ENCODE data around the gene CEP83. TPM values are rescaled to one million over a fixed set of nuclear protein-coding genes. Genes with fewer than 3 reads are reported as not detected.
A peak's percentile ranks its signal among the peaks of the same experiment; 100 is the strongest.

The CEP83 gene, protein sequence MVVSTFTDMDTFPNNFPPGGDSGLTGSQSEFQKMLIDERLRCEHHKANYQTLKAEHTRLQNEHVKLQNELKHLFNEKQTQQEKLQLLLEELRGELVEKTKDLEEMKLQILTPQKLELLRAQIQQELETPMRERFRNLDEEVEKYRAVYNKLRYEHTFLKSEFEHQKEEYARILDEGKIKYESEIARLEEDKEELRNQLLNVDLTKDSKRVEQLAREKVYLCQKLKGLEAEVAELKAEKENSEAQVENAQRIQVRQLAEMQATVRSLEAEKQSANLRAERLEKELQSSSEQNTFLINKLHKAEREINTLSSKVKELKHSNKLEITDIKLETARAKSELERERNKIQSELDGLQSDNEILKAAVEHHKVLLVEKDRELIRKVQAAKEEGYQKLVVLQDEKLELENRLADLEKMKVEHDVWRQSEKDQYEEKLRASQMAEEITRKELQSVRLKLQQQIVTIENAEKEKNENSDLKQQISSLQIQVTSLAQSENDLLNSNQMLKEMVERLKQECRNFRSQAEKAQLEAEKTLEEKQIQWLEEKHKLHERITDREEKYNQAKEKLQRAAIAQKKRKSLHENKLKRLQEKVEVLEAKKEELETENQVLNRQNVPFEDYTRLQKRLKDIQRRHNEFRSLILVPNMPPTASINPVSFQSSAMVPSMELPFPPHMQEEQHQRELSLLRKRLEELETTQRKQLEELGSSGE
- 13.2 and 14.2 TPM in 2 replicates for total RNA-seq

GRCh38 chr12:94459728-94460615, at the start of gene CEP83:
TSS of gene CEP83 (minus strand) at chr12:94459867. CDS start at chr12:94412490, 47,377 bp downstream.
- no peak for TF ChIP-seq CTCF (IDR thresholded peaks at IDR 0.05; ENCODE audit: insufficient read depth, low read depth, low read length)
- peak; percentile 93 for DNase-seq (ENCODE audit: low read depth)
- peak within 1 kb of the TSS; percentile 88 for H3K4me3 ChIP-seq (ENCODE audit: low read depth, low read length)

DNA sequence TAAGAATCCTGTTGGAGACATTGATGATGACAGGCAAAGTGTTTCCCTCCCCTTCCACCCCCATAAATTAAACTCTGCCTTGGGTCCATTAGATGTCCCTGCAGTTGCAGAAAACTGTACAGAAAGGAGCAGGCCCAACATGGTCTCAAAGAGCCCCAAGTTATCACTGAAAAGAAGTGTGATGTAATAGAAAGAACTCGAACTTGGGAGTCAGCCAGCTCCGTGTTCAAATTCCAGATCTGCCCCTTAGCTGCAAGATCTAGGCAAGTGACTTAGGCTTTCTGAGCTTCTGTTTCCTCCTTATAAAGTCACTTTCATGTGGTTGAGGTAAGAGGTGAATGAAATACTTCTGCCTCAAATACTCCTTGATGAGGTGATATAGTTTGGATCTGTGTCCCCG, 49.6 kb upstream of the CEP83 start:
- TF ChIP-seq CTCF (IDR thresholded peaks at IDR 0.05; ENCODE audit: insufficient read depth, low read depth, low read length) = no peak
- no peak for DNase-seq (ENCODE audit: low read depth)
- no peak overlapping the region for H3K4me3 ChIP-seq (ENCODE audit: low read depth, low read length)

GRCh38 chr12:94507455-94507854, 47.8 kb upstream of the CEP83 start:
- H3K4me3 ChIP-seq (ENCODE audit: low read depth, low read length) = no peak overlapping the region
- DNase-seq (ENCODE audit: low read depth) = no peak
- TF ChIP-seq CTCF (IDR thresholded peaks at IDR 0.05; ENCODE audit: insufficient read depth, low read depth, low read length) = no peak

DNA sequence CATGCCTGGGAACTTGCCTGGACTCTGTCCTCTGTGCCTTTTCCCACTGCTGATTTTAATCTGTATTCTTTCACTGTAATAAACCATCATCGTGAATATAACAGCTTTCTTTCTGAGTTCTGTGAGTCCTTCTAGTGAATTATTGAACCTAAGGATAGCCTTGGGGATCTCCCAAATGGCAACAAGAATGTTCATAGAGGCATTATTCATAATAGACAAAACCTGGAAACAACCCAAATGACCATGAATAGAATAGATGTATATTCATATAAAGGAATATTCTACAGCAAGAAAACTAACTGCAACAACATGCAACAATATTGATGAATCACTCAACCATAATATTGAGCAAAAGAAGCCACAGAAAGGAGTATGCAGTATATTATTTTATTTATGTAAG, 44.7 kb upstream of the CEP83 start:
- no peak for TF ChIP-seq CTCF (IDR thresholded peaks at IDR 0.05; ENCODE audit: insufficient read depth, low read depth, low read length)
- no peak overlapping the region for H3K4me3 ChIP-seq (ENCODE audit: low read depth, low read length)
- no peak for DNase-seq (ENCODE audit: low read depth)

GRCh38 chr12:94503619-94504018, 44.0 kb upstream of the CEP83 start:
- no peak for TF ChIP-seq CTCF (IDR thresholded peaks at IDR 0.05; ENCODE audit: insufficient read depth, low read depth, low read length)
- no peak for DNase-seq (ENCODE audit: low read depth)
- no peak overlapping the region for H3K4me3 ChIP-seq (ENCODE audit: low read depth, low read length)

DNA sequence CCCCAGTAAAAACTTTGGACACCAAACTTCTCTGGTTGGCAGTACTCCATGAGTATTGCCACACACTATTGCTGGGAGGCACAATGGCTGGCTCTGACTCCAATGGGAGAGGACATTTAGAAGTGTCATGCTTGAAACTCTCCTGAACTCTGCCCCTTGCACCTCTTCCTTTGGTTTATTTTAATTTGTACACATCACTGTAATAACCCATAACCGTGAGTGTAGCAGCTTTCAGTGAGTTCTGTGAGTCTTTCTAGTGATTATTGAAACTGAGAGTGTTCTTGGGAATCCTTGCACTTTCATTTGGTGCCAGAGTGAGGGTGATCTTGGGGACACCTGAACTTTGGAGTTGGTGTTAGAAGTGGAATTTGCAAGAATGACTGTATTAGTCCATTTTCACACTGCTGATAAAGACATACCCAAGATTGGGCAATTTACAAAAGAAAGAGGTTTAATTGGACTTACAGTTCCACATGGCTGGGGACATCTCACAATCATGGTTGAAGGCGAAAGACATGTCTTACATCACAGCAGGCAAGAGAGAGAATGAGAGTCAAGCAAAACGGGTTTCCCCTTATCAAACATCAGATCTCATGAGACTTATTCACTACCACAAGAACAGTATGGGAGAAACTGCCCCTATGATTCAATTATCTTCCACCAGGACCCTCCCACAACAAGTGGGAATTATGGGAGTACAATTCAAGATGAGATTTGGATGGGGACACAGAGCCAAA, 41.3 kb upstream of the CEP83 start:
- DNase-seq (ENCODE audit: low read depth) = no peak
- no peak for TF ChIP-seq CTCF (IDR thresholded peaks at IDR 0.05; ENCODE audit: insufficient read depth, low read depth, low read length)
- no peak overlapping the region for H3K4me3 ChIP-seq (ENCODE audit: low read depth, low read length)
